HepG2 (cell line): ENCODE measurements around the gene ATP8B1.

Source experiments
- ARHGAP35 ChIP-seq: sonication (generic); formaldehyde crosslinking; IDR thresholded peaks from 2 replicates; pipeline ENCODE4 v1.9.0; 2022; ENCODE audit warnings: mild to moderate bottlenecking, inconsistent platforms, moderate library complexity, missing genetic modification reagents, borderline replicate concordance
- KDM4B ChIP-seq: sonication (generic); formaldehyde crosslinking; IDR thresholded peaks from 2 replicates; pipeline ENCODE4 v1.4.0; 2020; ENCODE audit warnings: missing genetic modification reagents
- MTF1 ChIP-seq: sonication (generic); formaldehyde crosslinking; IDR thresholded peaks from 2 replicates; pipeline ENCODE4 v1.5.0; 2020; ENCODE audit warnings: missing genetic modification reagents
- POLR2A ChIP-seq, 2 experiments: IDR thresholded peaks; 2 replicates each; pipeline ENCODE4 v1.6.1; 2011; ENCODE audit warnings: low read depth in 2 of 2, low read length in 2 of 2, mild to moderate bottlenecking in 1 of 2, moderate library complexity in 1 of 2; ENCODE audit not compliant: insufficient read depth in 1 of 2
- ZFP62 ChIP-seq: sonication (generic); formaldehyde crosslinking; IDR thresholded peaks from 2 replicates; pipeline ENCODE4 v1.4.0; 2020; ENCODE audit warnings: missing genetic modification reagents
- ZKSCAN1 ChIP-seq: fragments of 150-350 bp; IDR thresholded peaks from 2 replicates; pipeline ENCODE4 v1.6.1; 2014; ENCODE audit warnings: low read length
- TF ChIP-seq, protein P1 (sequence below): sonication (generic); formaldehyde crosslinking; IDR thresholded peaks from 2 replicates; pipeline ENCODE4 v1.4.0; 2020; ENCODE audit warnings: missing genetic modification reagents
- TF ChIP-seq, protein P2 (sequence below): sonication (generic); formaldehyde crosslinking; IDR thresholded peaks from 2 replicates; pipeline ENCODE4 v1.4.0; 2020; ENCODE audit warnings: missing genetic modification reagents, borderline replicate concordance
- TF ChIP-seq, protein P3 (sequence below): sonication (generic); formaldehyde crosslinking; IDR thresholded peaks from 2 replicates; pipeline ENCODE4 v1.8.1; 2022; ENCODE audit warnings: mild to moderate bottlenecking, missing genetic modification reagents
- TF ChIP-seq, protein P4 (sequence below): sonication (generic); formaldehyde crosslinking; IDR thresholded peaks from 2 replicates; pipeline ENCODE4 v1.5.0; 2020; ENCODE audit warnings: mild to moderate bottlenecking, missing genetic modification reagents, moderate library complexity

DNA sequence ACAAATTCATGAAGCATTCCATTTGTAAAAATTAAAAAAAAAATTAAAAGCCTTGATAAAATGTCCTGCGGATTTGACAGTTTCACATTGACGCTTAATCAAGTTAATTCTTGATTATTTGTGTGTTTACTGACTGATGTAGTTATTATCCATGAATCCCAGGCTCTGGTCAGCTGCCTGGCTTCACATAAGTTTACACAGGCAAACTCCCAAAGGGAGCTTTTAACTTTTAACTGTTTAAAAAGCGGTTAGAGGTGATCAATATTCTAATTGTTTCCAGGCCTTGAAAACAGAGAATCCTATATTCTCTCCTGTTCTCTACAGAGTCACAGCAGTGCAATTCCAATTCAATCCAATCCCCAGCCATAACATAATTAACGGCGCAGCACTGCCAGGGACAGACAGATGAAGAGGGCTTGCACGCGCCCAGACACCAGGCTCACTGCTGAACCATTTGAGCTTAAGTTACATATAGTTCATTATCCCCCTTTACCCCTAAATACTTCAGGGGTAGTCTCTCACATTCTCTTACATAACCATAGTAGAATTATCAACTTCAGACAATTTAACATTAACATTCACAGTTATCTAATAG, 47.5 kb downstream of the ATP8B1 start:
- TF ChIP-seq, protein P1, sequence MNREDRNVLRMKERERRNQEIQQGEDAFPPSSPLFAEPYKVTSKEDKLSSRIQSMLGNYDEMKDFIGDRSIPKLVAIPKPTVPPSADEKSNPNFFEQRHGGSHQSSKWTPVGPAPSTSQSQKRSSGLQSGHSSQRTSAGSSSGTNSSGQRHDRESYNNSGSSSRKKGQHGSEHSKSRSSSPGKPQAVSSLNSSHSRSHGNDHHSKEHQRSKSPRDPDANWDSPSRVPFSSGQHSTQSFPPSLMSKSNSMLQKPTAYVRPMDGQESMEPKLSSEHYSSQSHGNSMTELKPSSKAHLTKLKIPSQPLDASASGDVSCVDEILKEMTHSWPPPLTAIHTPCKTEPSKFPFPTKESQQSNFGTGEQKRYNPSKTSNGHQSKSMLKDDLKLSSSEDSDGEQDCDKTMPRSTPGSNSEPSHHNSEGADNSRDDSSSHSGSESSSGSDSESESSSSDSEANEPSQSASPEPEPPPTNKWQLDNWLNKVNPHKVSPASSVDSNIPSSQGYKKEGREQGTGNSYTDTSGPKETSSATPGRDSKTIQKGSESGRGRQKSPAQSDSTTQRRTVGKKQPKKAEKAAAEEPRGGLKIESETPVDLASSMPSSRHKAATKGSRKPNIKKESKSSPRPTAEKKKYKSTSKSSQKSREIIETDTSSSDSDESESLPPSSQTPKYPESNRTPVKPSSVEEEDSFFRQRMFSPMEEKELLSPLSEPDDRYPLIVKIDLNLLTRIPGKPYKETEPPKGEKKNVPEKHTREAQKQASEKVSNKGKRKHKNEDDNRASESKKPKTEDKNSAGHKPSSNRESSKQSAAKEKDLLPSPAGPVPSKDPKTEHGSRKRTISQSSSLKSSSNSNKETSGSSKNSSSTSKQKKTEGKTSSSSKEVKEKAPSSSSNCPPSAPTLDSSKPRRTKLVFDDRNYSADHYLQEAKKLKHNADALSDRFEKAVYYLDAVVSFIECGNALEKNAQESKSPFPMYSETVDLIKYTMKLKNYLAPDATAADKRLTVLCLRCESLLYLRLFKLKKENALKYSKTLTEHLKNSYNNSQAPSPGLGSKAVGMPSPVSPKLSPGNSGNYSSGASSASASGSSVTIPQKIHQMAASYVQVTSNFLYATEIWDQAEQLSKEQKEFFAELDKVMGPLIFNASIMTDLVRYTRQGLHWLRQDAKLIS (CRISPR knock-in tag) = no peak
- TF ChIP-seq ZFP62 (CRISPR knock-in tag) (no peak), KDM4B (CRISPR knock-in tag) (no peak), POLR2A (IDR thresholded peaks at IDR 0.05; ENCODE audit: insufficient read depth in 1 of 2, low read depth in 2 of 2, low read length in 2 of 2) (no peak), ARHGAP35 (CRISPR knock-in tag) (no peak), MTF1 (no peak), ZKSCAN1 (no peak)
- TF ChIP-seq, protein P2, sequence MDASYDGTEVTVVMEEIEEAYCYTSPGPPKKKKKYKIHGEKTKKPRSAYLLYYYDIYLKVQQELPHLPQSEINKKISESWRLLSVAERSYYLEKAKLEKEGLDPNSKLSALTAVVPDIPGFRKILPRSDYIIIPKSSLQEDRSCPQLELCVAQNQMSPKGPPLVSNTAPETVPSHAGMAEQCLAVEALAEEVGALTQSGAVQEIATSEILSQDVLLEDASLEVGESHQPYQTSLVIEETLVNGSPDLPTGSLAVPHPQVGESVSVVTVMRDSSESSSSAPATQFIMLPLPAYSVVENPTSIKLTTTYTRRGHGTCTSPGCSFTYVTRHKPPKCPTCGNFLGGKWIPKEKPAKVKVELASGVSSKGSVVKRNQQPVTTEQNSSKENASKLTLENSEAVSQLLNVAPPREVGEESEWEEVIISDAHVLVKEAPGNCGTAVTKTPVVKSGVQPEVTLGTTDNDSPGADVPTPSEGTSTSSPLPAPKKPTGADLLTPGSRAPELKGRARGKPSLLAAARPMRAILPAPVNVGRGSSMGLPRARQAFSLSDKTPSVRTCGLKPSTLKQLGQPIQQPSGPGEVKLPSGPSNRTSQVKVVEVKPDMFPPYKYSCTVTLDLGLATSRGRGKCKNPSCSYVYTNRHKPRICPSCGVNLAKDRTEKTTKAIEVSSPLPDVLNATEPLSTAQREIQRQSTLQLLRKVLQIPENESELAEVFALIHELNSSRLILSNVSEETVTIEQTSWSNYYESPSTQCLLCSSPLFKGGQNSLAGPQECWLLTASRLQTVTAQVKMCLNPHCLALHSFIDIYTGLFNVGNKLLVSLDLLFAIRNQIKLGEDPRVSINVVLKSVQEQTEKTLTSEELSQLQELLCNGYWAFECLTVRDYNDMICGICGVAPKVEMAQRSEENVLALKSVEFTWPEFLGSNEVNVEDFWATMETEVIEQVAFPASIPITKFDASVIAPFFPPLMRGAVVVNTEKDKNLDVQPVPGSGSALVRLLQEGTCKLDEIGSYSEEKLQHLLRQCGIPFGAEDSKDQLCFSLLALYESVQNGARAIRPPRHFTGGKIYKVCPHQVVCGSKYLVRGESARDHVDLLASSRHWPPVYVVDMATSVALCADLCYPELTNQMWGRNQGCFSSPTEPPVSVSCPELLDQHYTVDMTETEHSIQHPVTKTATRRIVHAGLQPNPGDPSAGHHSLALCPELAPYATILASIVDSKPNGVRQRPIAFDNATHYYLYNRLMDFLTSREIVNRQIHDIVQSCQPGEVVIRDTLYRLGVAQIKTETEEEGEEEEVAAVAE (CRISPR knock-in tag) = no peak
- TF ChIP-seq, protein P3, sequence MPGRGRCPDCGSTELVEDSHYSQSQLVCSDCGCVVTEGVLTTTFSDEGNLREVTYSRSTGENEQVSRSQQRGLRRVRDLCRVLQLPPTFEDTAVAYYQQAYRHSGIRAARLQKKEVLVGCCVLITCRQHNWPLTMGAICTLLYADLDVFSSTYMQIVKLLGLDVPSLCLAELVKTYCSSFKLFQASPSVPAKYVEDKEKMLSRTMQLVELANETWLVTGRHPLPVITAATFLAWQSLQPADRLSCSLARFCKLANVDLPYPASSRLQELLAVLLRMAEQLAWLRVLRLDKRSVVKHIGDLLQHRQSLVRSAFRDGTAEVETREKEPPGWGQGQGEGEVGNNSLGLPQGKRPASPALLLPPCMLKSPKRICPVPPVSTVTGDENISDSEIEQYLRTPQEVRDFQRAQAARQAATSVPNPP (CRISPR knock-in tag) = no peak
- TF ChIP-seq, protein P4, sequence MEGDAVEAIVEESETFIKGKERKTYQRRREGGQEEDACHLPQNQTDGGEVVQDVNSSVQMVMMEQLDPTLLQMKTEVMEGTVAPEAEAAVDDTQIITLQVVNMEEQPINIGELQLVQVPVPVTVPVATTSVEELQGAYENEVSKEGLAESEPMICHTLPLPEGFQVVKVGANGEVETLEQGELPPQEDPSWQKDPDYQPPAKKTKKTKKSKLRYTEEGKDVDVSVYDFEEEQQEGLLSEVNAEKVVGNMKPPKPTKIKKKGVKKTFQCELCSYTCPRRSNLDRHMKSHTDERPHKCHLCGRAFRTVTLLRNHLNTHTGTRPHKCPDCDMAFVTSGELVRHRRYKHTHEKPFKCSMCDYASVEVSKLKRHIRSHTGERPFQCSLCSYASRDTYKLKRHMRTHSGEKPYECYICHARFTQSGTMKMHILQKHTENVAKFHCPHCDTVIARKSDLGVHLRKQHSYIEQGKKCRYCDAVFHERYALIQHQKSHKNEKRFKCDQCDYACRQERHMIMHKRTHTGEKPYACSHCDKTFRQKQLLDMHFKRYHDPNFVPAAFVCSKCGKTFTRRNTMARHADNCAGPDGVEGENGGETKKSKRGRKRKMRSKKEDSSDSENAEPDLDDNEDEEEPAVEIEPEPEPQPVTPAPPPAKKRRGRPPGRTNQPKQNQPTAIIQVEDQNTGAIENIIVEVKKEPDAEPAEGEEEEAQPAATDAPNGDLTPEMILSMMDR (CRISPR knock-in tag) = no peak
